Natural killer cell (primary cell): Measurements from ENCODE around the gene LPIN1. TPM values are rescaled to one million over a fixed set of nuclear protein-coding genes. Genes with fewer than 3 reads are reported as not detected.

Experiments used
- ATAC-seq, 3 donors: fragments of 150-1000 bp in 2 of 3; fragments of 200-7000 bp in 1 of 3; cut with Tn5 transposase; 1 replicate in 1 of 3; 2 replicates in 2 of 3; pipeline ENCODE4 v1.10.0; 2021; ENCODE audit warnings: mild to moderate bottlenecking in 2 of 3, moderate library complexity in 2 of 3
- DNase-seq, 2 donors: peaks; one replicate each; pipeline versions ENCODE4 v3.0.0 to v3.0.0-alpha.2; 2013 to 2021; ENCODE audit warnings: mixed read lengths in 1 of 2
- H3K27ac ChIP-seq: one replicate; pipeline ENCODE4 v1.5.1; 2013; ENCODE audit warnings: mild to moderate bottlenecking, low read length
- H3K27me3 ChIP-seq: one replicate; pipeline ENCODE4 v1.6.1; 2013; ENCODE audit warnings: low read length; ENCODE audit not compliant: control insufficient read depth, insufficient read depth
- H3K36me3 ChIP-seq: one replicate; pipeline ENCODE4 v1.6.1; 2013; ENCODE audit warnings: low read length; ENCODE audit not compliant: control insufficient read depth, insufficient read depth
- H3K4me1 ChIP-seq: one replicate; pipeline ENCODE4 v1.6.1; 2013; ENCODE audit warnings: low read length; ENCODE audit not compliant: control insufficient read depth, insufficient read depth
- H3K4me3 ChIP-seq: one replicate; pipeline ENCODE4 v1.5.1; 2013; ENCODE audit warnings: low read length
- H3K9me3 ChIP-seq: one replicate; pipeline ENCODE4 v1.6.1; 2013; ENCODE audit warnings: low read length; ENCODE audit not compliant: control insufficient read depth, insufficient read depth
- H3K27ac Mint-ChIP-seq, 2 donors: one replicate each; pipeline ENCODE4 v1.8.0; 2022; ENCODE audit warnings: mild to moderate bottlenecking in 2 of 2, mixed read lengths in 2 of 2, moderate library complexity in 1 of 2
- H3K27me3 Mint-ChIP-seq, 2 donors: one replicate each; pipeline ENCODE4 v1.8.0; 2022; ENCODE audit warnings: low read depth in 2 of 2, mixed read lengths in 2 of 2
- H3K36me3 Mint-ChIP-seq: one replicate; pipeline ENCODE4 v1.8.0; 2022; ENCODE audit warnings: mixed read lengths
- H3K4me1 Mint-ChIP-seq, 2 donors: one replicate each; pipeline ENCODE4 v1.8.0; 2022; ENCODE audit warnings: mixed read lengths in 2 of 2
- H3K4me3 Mint-ChIP-seq: one replicate; pipeline ENCODE4 v1.8.0; 2022; ENCODE audit warnings: mild to moderate bottlenecking, moderate library complexity, mixed read lengths
- H3K9me3 Mint-ChIP-seq, 2 donors: one replicate each; pipeline ENCODE4 v1.8.0; 2022; ENCODE audit warnings: mixed read lengths in 2 of 2
- WGBS: methylation state at CpG from one replicate; pipeline ENCODE4 v1.1.7; 2013; ENCODE audit warnings: missing lambda C conversion rate; ENCODE audit not compliant: insufficient coverage; 5-methylcytosine and 5-hydroxymethylcytosine counted together
- intact Hi-C: fragments of 100-400 bp; cut with micrococcal nuclease; formaldehyde crosslinking; loops from one replicate; pipeline ENCODE4 v1.14.2; 2022
- total RNA-seq, 4 donors: library from RNA; stranded (reverse); fragments of 120-200 nt in 1 of 4; gene quantifications; one replicate each; pipeline versions ENCODE4 v1.2.3 to v1.2.4, GENCODE V29; 2013 to 2022
- TF ChIP-seq, protein P1 (sequence below): fragments of 200-600 bp; IDR thresholded peaks from one replicate; pipeline ENCODE4 v1.8.0; 2022; ENCODE audit warnings: antibody characterized with exemption

LPIN1 gene
- total RNA-seq, 3 donors from 2014 or later (not counting 1 experiment from before 2014, with no cell fraction given): 95.0 to 122 (median 118) TPM

DNA sequence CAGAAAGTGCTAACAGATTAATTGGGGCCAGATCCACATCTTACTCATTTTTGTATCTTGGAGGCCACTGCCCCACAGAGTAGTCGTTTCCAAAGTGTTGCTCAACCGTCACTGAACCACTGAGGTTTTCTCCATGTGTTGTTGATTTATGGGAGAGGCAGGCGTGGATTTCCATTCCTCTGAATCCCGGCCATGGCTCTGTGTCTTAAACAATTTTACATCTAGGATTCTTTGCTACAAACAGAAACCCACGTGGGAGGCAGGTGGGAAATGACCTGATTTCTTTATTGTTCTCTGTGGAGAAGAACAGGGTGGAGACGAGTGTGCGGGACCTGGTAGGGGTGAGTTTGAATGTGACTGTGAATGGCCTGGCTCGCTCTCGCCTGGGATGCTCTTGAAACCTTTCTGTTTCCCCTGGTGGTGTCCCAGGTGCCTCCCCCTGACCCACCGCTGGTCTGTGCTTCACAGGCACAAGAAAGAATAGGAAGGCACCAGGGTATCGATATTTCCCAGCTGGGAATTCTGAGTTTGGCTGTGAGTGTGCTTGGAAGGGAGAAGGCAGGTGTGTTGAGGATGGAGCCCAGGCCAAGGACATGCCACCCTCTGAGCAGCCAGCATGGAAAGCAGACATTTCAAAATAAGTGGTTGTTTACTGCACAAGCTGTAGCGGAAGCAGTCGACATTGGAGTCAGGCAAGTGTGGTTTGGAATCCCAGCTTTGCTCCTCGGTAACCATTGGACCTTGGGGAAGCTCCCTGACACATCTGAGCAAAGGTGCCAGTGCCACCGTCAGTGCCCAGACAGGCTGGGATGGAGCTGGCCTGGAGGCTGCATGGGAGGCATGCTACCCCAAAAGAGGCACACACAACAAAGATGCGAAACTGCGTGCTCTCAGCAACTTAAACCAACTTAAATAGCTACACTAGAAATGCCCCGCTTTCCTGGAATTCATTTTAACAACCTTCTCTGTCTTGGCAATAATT, 50.0 kb downstream of the LPIN1 start:
- Histone ChIP-seq H3K27ac (no peak overlapping the region), H3K27me3 (no peaks in the 10 kb centered on the region), H3K4me3 (no peak overlapping the region), H3K36me3 (peaks cover 78% of the 10 kb centered on the region), H3K4me1 (no peaks in the 10 kb centered on the region), H3K9me3 (no peaks in the 10 kb centered on the region)
- H3K36me3 Mint-ChIP-seq: peaks cover 52% of the 10 kb centered on the region
- TF ChIP-seq, protein P1, sequence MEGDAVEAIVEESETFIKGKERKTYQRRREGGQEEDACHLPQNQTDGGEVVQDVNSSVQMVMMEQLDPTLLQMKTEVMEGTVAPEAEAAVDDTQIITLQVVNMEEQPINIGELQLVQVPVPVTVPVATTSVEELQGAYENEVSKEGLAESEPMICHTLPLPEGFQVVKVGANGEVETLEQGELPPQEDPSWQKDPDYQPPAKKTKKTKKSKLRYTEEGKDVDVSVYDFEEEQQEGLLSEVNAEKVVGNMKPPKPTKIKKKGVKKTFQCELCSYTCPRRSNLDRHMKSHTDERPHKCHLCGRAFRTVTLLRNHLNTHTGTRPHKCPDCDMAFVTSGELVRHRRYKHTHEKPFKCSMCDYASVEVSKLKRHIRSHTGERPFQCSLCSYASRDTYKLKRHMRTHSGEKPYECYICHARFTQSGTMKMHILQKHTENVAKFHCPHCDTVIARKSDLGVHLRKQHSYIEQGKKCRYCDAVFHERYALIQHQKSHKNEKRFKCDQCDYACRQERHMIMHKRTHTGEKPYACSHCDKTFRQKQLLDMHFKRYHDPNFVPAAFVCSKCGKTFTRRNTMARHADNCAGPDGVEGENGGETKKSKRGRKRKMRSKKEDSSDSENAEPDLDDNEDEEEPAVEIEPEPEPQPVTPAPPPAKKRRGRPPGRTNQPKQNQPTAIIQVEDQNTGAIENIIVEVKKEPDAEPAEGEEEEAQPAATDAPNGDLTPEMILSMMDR: no peak
- H3K27ac Mint-ChIP-seq: no peak overlapping the region
- no peak for ATAC-seq
- intact Hi-C loops: no loop called here
- no peak overlapping the region for H3K4me3 Mint-ChIP-seq
- DNase-seq: no peak
- WGBS: 96% methylated on average over 18 of the region's 18 CpGs
- H3K27me3 Mint-ChIP-seq: no peaks in the 10 kb centered on the region
- H3K4me1 Mint-ChIP-seq: peaks cover 10 to 16% of the 10 kb centered on the region in 2 donors
- no peaks in the 10 kb centered on the region for H3K9me3 Mint-ChIP-seq

DNA sequence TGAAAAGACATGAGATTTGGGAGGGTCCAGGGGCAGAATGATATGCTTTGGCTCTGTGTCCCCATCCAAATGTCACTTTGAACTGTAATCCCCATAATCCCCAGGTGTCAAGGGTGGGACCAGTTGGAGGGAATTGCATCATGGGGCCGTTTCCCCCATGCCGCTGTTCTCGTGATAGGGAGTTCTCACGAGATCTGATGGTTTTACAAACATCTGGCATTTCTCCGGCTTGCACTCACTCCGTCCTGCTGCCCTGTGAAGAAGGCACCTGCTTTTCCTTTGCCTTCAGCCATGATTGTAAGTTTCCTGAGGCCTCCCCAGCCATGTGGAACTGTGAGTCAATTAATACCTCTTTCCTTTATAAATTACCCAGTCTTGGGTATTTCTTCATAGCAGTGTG, 51.4 kb downstream of the LPIN1 start:
- Mint-ChIP-seq H3K4me3 (no peak overlapping the region), H3K4me1 (peaks cover 8 to 16% of the 10 kb centered on the region in 2 donors), H3K27ac (no peak overlapping the region), H3K27me3 (no peaks in the 10 kb centered on the region), H3K9me3 (no peaks in the 10 kb centered on the region), H3K36me3 (peaks cover 49% of the 10 kb centered on the region)
- no peaks in the 10 kb centered on the region for H3K9me3 ChIP-seq
- H3K4me1 ChIP-seq: no peaks in the 10 kb centered on the region
- H3K4me3 ChIP-seq: no peak overlapping the region
- ATAC-seq (no peak), DNase-seq (no peak)
- WGBS: 98% methylated on average over 6 of the region's 6 CpGs
- H3K36me3 ChIP-seq: peaks cover 72% of the 10 kb centered on the region
- TF ChIP-seq, protein P1: no peak
- H3K27ac ChIP-seq: no peak overlapping the region
- H3K27me3 ChIP-seq: no peaks in the 10 kb centered on the region
- intact Hi-C loops: no loop called here

DNA sequence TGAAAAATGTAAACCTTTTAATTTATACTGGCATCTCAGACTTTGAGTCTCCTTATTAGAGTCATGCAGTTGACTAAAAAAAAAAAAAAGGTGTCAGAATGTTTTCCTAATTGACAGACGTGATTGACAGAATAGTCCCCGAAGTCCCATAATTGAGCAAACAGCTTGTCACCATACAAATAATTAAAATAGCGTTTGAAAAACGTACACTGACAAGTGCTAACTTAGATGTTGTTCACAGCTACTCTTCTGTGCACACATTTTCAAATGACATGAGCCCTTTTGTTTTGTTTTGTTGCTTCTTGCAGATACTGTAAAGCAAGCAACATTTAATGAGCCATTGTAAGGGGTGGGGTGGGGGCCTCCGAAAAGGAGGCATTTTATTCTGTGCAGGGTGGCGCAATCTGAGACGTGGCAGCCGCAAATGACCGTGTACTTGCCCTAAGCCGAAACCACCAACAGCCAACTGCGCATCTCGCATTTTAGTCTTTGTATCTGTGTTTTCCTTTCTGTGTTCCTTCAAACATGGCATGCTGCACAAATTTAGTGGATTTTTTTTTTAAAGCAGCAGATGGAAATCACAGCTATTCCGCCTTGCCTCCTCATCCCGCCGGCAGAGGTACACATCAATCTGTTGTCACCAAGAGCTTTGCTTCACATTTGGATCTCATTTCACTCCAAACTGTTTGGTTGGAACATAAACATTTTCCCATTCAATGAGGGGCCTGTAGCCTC, 52.4 kb downstream of the LPIN1 start:
- WGBS: 93% methylated on average over 15 of the region's 15 CpGs
- ATAC-seq: no peak
- no peak overlapping the region for H3K27ac Mint-ChIP-seq

More for the DNA sequence above, 52.4 kb downstream of the LPIN1 start:
- Histone ChIP-seq H3K27ac (no peak overlapping the region), H3K4me3 (no peak overlapping the region), H3K4me1 (no peaks in the 10 kb centered on the region), H3K27me3 (no peaks in the 10 kb centered on the region), H3K36me3 (peaks cover 72% of the 10 kb centered on the region), H3K9me3 (no peaks in the 10 kb centered on the region)
- Mint-ChIP-seq H3K4me1 (peaks cover 5 to 16% of the 10 kb centered on the region in 2 donors), H3K9me3 (no peaks in the 10 kb centered on the region), H3K27me3 (no peaks in the 10 kb centered on the region), H3K4me3 (no peak overlapping the region), H3K36me3 (peaks cover 48% of the 10 kb centered on the region)
- intact Hi-C loops: no loop called here
- DNase-seq: no peak
- TF ChIP-seq, protein P1: no peak
